GM21390 (cell line): ENCODE data around the gene TSACC.
"Not testable (repeated sequence)": the region's sequence is repeated elsewhere in the genome, so short reads cannot be mapped to it uniquely, and the experiment has no call there.

Experiments used
- ATAC-seq: cut with Tn5 transposase; IDR thresholded peaks from one replicate; pipeline ENCODE4 v1.9.1; 2021; ENCODE audit not compliant: unreplicated experiment

Gene TSACC

DNA sequence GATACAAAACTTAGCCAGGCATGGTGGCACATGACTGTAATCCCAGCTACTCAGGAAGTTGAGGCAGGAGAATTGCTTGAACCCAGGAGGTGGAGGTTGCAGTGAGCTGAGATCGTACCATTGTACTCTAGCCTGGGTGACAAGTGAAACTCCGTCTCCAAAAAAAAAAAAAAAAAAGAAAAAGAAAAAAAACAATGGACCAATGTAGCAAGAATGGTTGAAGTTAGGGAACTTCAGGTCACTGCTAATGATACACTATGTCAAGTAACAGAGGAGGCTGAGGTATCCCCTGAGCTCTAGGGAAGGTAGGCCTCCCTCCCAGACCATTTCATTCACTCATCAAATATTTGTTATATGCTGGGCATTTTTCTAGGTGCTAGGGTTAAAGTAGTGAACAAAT lies 7.7 kb downstream of the TSACC start:
- ATAC-seq, result not testable (repeated sequence)

DNA sequence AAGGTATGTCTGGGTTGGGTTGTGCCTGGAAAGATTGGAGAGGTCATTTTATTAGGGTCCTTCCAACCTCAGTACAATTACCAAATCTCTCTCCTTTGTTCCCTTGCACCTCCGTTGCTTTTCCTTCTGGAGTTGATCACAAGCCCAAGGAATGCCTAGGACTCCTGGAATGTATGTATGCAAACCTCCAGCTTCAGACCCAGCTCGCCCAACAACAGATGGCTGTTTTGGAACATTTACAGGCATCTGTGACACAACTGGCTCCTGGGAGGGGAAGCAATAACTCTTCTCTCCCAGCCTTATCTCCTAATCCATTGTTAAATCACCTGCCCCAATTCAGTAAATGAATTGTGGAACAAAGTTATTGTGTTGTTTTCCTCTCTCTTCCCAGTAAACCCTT lies 8.3 kb downstream of the TSACC start:
- ATAC-seq, result no peak

DNA sequence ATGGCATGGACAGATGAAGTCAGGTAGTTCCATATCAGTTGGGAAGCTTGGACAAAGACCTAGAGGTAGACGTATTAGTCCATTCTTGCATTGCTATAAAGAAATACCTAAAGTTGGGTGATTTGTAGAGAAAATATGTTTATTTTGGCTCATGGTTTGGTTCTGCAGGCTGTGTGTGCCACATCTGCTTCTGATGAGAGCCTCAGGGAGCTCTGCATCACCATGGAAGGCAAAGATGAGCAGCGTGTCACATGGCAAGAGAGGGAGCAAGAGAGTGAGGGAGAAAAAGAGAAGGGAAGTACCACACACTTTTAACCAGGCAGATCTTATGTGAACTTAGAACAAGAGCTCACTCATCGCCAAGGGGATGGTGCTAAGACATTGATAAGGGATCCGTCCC lies 9.0 kb downstream of the TSACC start:
- ATAC-seq, result no peak

DNA sequence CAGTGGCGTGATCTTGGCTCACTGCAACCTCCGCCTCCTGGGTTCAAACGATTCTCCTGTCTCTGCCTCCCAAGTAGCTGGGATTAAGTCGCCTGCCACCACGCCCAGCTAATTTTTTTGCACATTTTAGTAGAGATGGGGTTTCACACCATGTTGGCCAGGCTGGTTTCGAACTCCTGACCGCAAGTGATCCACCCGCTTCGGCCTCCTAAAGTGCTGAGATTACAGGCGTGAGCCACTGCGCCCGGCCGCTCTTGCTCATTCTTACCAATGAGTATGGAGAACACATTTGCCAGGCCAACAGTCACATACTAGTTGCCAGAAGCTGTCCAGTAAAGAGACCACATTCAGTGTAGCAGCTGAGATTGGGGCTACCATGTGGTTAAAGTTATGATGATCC lies 14.2 kb downstream of the TSACC start:
- not testable (repeated sequence) for ATAC-seq

DNA sequence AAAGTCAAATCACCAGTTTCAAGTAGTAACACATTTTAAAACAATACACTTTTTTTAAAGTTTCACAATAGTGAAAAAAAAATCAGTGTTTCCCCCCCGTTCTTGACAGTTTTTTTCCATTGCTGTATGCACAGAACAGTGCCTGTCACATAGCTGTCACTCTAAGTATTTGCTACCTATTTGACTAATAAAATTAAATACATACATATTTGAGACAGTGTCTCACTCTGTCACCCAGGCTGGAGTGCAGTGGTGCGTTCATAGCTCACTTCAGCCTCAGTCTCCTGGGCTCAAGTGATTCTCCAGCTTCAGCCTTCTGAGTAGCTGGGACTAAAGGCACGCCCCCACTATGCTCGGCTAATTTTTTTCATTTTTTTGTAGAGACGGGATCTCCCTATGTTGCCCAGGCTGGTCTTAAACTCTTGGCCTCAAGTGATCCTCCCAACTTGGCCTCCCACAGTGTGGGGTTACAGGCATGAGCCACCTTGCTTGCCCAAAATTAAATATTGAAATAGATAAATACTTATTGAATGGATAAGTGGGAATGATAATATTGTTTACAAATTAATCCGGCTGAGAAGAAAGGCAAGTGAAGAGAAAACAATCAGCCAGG lies 18.0 kb downstream of the TSACC start:
- no peak for ATAC-seq

DNA sequence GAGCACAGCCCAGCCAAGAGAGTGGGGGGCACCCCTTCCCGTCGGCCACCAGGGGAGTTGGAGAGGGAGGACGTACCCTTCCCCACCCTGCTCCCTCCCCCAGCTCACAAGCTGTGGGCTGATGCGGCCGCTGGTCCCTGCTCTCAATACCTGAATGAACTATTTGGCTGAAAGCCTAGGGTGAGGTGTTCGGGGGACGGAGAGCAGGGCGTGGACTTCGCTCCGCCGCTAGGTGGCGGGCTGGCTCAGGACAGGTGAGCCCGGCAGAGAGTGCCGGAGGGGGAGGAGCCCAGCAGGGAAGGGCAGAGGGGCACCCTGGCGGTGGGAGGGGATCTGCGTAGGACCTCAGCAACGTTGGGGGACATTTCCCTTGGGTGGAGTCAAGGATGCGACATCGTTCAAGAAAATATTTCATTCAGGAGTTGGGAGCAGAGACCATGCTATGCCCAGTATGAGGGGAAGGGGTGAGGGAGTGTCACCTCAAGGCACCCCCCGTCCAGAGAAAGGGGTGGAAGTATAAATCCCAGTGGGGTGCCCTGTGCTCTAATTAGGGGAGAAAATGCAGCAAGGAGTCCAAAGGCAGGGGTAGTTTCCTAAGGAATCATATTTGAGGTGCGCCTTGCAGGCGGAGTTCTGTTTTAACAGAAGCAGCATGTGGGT lies 18.7 kb downstream of the TSACC start:
- ATAC-seq, result no peak

DNA sequence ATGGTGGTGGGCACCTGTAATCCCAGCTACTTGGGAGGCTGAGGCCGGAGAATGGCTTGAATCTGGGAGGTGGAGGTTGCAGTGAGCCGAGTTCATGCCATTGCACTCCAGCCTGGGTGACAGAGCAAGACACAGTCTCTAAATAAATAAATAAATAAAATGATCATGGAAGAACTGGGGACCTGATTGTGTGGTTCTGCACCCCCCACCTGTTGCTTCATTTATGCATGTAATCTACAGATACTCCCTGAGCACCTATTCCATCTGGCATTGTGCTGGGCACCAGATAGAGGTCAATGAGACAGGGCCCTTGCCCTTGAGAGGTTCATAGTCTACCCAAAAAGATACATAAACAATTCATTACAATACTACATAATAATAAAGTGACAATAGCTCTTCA lies 19.7 kb downstream of the TSACC start:
- no peak for ATAC-seq

DNA sequence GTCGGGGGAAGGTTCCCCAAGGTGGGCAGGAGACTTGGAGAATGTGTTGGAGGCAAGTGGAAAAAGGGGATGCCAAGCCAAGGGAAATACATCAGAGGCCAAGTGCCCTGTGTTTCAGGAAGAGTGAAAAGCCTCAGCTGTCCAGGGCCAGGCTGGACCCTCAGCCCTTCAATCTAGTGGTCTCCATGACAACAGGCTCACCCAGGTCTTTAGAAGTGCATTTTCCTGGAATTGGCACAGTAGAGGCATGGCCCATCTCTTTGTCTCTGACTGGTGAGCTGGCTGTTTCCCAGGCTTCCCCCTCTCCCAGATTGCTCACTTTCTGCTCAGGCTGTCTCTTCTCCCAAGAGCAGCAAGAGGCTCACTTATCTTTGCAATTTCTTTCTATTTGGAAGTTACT lies 20.3 kb downstream of the TSACC start:
- no peak for ATAC-seq

DNA sequence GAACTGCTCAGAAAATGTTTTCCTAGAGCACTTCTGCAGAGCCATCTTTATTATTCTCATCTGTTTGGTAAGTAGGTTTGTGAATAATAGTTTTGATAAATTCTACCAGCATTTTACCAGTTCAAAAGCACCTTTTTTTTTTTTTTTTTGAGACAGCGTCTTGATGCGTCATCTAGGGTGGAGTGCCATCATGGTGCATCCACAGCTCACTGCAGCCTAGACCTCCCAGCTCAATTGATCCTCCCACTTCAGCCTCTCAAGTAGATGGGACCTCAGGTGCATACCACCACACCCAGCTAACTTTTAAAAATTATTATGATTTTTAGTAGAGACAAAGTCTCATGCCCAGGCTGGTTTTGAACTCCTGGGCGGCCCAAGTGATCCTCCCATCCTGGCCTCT lies 20.9 kb downstream of the TSACC start:
- ATAC-seq, result no peak

DNA sequence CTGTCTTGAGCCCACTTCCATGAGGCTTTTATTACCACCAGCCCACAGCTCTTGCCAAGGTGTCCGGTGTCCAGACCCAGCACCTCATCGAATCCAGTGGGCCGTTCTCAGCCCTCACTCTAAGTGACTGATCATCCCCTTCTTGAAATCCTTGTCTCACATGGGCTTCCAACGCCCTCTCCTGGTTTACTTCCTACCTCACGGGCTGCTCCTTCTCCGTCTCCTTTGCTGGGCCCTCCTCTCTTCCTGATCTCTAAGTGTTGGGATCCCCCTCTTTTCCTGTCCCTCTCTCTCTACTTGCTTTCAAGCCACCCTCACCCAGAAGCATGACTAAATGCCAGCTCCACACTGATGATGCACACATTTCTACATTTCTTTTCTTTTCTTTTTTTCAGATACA lies 21.6 kb downstream of the TSACC start:
- ATAC-seq, result no peak

DNA sequence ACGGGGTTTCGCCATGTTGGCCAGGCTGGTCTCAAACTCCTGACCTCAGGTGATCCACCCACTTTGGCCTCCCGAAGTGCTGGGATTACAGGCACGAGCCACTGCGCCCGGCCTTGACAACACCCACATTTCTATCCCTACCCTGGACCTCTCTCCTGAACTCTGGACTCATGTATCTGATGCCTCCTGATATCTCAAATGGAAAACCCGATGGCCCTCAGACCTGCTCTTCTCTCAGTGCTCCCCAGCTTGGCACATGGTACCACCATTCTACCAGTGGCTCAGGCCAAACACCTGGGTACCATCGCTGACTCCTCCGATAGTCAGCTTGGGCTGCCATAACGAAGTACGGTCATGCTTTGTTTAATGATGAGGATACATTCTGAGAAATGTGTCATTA lies 22.2 kb downstream of the TSACC start:
- no peak for ATAC-seq

DNA sequence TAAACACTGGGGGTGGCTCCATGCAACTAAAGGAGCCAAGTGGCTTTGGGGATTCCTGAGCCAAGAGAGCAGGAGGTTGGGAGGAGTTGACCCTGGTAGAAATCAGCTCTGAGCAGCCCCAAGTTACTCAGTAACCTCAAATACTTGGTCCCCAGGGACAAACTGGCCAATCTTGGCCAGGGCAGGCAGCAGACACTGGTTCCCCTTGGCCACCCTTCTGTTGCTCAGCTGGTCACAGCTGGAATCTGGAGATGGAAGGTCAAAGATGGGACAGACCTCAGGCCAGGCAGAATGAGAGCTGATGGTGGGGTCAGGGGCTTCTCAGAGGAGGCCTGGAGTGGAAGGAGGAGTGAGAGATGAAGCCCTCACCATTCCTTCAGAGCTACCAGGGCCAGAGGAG lies 27.4 kb downstream of the TSACC start:
- ATAC-seq, result no peak

DNA sequence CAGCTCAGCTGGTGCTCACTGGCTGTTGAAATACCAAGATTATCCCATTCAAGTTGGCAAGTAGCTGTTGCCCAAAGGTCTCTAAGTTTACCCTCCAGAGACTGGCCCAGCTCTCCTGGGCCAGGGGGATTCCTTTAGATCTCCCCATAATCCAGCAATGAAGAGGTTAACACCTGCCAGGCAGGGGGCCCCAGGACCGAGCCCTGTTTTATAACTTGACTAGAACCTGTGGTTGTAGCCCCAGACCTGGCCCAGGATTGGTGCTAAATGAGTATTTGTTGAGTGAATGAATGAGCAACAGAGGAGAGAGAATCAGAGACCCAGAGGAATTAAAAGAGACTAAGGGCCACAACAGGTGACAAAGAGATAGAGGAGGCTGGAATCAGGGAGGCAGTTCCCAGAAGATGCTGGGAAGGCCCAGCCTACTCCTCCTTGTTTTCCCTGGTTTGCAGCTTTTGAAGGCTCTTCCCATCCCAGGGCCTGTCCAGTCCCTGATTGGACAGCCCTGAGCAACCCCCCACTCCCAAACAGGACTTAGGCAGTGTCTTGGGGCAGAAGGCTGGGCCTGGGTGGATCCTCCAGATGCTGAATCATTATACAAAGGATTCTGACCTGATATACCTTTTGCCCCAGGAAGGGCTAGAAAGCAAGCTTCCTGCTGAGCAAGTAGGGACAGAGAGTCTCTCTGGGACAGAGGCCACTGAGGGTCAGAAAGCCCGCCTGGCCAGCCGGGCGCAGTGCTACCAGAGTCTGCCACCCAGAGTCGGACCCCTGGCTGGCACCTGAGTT lies 28.2 kb downstream of the TSACC start:
- ATAC-seq, result no peak

DNA sequence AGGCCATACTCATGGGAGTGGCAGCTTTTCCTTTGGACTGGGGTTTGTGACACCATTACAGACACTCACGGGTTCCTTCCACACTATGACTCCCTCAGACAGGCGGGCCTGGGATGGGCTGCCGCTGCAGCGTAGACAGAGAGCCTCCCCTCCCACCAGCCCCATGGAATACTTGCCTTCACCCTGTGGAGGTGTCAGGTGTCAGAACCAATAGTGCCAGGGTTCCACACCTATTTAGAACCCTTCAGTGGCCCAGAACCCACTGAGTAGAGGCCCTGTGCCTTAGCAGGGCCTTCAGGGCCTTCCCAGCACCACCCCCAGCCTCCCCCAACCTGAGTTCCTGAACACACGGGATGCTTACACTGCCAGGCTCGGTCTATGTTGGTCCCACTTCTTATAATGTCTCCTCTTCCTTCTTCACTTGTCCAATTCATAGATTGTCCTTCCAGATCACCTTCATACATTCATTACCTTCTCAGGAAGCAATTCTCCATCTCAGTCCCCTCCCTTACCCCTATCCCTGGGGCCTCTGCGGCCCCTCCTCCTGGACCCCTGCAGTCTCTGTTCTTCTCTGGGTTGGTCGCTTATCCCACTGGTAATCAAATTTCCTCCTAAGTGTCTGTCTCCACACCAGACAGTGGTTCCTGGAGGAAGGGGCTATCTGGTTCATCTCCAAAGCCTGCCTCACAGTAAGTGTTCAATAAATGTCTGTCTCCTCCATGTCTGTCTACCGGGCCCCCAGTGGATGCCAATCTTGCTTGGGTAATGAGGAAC lies 29.2 kb downstream of the TSACC start:
- no peak for ATAC-seq

DNA sequence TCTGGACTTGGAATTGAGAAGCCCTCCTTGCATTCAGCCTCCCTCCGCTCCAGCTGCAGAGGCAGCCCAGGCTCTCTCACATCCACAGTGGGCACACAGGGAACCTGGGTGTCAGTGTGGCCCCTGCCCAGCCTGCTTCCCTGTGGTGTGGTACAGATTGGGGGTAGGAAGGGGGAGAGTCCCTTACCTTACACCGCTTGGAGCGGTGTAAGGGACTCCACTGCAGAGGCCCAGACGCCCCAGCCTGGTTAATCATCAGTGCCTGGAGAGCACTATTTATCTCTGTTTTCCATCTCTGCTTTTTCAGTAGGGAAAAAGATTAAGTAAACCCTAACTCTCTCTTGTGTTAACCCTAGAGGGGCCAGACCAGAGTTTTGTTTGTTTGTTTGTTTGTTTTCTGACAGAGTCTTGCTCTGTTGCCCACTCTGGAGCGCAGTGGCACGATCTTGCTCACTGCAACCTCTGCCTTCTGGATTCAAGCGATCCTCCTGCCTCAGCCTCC lies 29.9 kb downstream of the TSACC start:
- no peak for ATAC-seq

DNA sequence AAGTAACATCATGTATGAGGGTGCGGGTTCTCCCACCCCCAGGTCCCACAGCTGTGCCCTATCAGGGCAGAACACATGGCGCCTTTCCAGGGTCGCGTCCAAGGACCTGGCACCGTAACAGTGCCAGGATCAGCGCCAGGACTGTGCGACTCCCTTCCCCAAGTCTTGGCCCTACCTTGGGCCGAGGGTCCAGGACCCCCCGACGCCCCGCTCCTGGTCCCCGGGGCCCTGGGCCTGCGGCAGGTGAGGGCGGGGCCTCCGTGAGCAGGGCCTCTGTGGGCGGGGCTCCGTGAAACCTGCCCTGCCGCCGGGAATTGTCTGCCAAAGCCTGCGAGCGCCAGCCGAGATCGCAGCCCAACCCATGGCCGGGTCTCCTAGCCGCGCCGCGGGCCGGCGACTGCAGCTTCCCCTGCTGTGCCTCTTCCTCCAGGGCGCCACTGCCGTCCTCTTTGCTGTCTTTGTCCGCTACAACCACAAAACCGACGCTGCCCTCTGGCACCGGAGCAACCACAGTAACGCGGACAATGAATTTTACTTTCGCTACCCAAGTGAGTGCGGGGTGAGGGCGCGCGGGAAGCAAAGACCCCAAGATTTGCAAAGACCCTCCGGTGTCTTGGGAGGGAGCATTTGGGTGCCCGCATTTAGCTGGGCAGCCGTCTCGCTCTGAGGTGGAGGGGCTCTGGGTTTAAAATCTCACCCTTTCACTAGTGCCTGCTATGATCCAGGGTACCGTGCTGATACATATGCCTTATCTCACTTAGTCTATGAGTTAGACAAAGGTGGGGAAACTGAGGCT lies 30.8 kb downstream of the TSACC start, which contains the start of gene RHBG:
Gene RHBG (plus strand): TSS at position 323 of the 796 bp plus-strand sequence. CDS start 39 bp downstream, at position 362.
- no peak for ATAC-seq

DNA sequence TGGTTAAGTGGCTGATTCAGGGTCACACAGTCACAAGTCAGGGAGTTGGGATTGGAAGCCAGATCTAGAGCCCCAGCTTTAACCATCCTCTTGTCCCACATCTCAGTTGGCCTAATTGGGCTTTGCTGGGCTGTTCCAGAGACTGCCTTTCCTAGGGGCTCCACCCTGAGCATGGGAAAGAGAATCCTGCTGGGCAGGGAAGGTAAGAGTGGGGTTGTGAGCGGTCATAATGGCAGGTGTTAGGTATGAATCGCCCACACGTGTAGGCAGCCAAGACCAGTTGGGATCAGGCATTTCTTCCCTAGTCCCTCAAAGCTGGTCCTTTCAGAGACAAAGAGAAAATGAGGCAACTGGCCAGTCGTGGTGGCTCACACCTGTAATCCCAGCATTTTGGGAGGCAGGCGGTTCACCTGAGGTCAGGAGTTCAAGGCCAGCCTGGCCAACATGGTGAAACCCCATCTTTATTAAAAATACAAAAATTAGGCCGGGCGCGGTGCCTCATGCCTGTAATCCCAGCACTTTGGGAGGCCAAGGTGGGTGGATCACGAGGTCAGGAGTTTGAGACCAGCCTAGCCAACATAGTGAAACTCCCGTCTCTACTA lies 31.5 kb downstream of the TSACC start:
- ATAC-seq, result not testable (repeated sequence)

DNA sequence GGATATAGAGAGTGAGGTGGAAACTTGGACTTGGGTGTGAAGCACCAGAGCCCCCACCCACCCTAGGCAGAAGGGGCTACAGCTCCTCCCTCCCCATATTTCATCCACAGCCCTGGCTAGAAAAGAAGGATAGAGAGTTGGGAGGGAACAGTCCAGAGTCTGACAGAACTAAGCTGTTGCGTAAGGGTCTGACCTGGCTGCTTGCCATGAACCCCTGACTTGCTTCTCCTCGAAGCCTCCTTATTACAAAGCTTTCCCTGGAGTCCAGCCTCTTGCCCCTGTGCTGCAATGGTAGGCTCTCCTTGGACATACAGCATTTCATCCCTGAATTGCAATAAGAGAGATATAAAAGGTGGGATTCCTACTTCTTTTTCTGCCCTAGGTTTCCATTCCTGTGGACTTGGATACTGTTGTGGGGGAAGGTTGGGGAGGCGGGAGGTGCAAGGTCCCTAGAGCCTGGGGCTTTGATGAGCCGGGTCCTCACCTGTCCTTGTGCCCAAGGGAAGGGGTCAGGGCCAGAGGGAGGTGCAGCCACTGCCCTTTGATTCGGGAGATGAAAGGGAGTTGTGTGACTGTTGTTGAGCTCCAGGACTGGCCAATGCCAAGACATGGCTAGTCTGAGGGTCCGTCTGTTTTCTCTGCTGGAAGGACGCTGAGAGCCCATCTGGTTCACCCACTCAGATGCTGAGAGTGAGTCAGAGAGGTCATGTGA lies 33.4 kb downstream of the TSACC start:
- no peak for ATAC-seq

DNA sequence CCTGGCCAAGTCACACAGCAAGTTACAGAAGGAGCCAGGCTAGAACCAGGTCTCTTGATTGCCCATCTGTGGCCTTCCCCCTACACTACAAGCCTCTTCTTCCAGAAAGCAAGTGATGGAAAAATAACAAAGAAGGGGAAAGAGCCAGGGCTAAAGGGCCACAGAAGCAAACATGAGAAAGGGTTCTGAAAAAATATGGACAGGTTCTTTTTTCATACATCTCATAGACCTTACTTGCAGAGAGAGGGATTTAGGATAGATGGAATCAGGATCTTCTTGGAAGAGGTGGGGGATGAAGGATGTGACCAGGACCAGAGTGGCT lies 33.9 kb downstream of the TSACC start:
- no peak for ATAC-seq

DNA sequence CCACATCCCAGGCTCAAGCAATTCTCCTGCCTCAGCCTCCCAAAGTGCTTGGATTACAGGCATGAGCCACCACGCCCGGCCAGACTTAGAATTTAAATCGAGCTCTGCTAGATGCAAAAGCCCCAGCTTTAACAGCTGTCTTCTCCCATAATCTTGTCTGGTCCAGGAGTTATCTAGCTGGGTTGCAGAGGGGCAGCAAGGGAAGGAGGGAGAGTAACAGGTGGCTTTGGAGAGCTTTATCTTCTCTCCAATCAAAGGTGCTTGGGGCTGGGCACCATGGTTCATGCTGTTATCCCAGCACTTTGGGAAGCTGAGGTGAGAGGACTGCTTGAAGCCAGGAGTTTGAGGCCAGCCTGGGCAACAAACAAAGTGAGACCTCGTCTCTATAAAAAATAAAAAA lies 34.5 kb downstream of the TSACC start:
- ATAC-seq, result no peak
